Stomach smooth muscle (tissue), 2 donors: ENCODE results near the gene TMEM154.

Experiments used
- H3K27ac ChIP-seq: one replicate; pipeline ENCODE4 v1.7.0; 2013; ENCODE audit warnings: mild to moderate bottlenecking, low read length, inconsistent platforms
- H3K27me3 ChIP-seq, 2 donors: one replicate each; pipeline ENCODE4 v1.7.0; 2013; ENCODE audit warnings: low read length in 2 of 2; ENCODE audit not compliant: insufficient read depth in 2 of 2, control insufficient read depth in 1 of 2
- H3K36me3 ChIP-seq, 2 donors: one replicate each; pipeline ENCODE4 v1.7.0; 2013; ENCODE audit warnings: low read length in 2 of 2; ENCODE audit not compliant: control insufficient read depth in 2 of 2, insufficient read depth in 2 of 2
- H3K4me1 ChIP-seq: one replicate; pipeline ENCODE4 v1.7.0; 2013; ENCODE audit warnings: low read length; ENCODE audit not compliant: control insufficient read depth, insufficient read depth
- H3K4me3 ChIP-seq, 2 donors: one replicate each; pipeline ENCODE4 v1.7.0; 2013; ENCODE audit warnings: low read length in 2 of 2
- H3K9ac ChIP-seq, 2 donors: one replicate each; pipeline ENCODE4 v1.7.0; 2013; ENCODE audit warnings: low read length in 2 of 2, mild to moderate bottlenecking in 1 of 2
- H3K9me3 ChIP-seq, 2 donors: one replicate each; pipeline ENCODE4 v1.7.0; 2013; ENCODE audit warnings: low read length in 2 of 2; ENCODE audit not compliant: control insufficient read depth in 2 of 2
- donor health status: healthy.
- donor health status: Pancreatic carcinoma.

Gene TMEM154

GRCh38 chr4:152680988-152681603 lies 1.3 kb upstream of the TMEM154 start:
- no peak overlapping the region for H3K27ac ChIP-seq
- H3K9me3 ChIP-seq: no peaks in the 10 kb centered on the region
- H3K27me3 ChIP-seq: no peaks in the 10 kb centered on the region
- no peaks in the 10 kb centered on the region for H3K4me1 ChIP-seq
- no peaks in the 10 kb centered on the region for H3K36me3 ChIP-seq
- no peak overlapping the region for H3K9ac ChIP-seq
- H3K4me3 ChIP-seq: no peak overlapping the region

- Histone ChIP-seq H3K4me3 (no peak overlapping the region), H3K9ac (no peak overlapping the region), H3K27me3 (peaks cover 0 to 2% of the 10 kb centered on the region in 2 donors), H3K4me1 (no peaks in the 10 kb centered on the region), H3K9me3 (no peaks in the 10 kb centered on the region), H3K27ac (no peak overlapping the region), H3K36me3 (no peaks in the 10 kb centered on the region)
Observed at GRCh38 chr4:152678841-152679240, 956 bp downstream of the TMEM154 start.

- Histone ChIP-seq H3K9me3 (no peaks in the 10 kb centered on the region), H3K4me3 (no peak overlapping the region), H3K4me1 (no peaks in the 10 kb centered on the region), H3K27ac (no peak overlapping the region), H3K36me3 (no peaks in the 10 kb centered on the region), H3K9ac (no peak overlapping the region), H3K27me3 (peaks cover 0 to 2% of the 10 kb centered on the region in 2 donors)
Observed at GRCh38 chr4:152677117-152677516, 2.7 kb downstream of the TMEM154 start.

- Histone ChIP-seq H3K27me3 (peaks cover 0 to 2% of the 10 kb centered on the region in 2 donors), H3K27ac (no peak overlapping the region), H3K4me1 (no peaks in the 10 kb centered on the region), H3K36me3 (no peaks in the 10 kb centered on the region), H3K9me3 (no peaks in the 10 kb centered on the region), H3K9ac (no peak overlapping the region), H3K4me3 (no peak overlapping the region)
Observed at GRCh38 chr4:152676052-152676854, 3.5 kb downstream of the TMEM154 start.

GRCh38 chr4:152674359-152674758 lies 5.4 kb downstream of the TMEM154 start:
- Histone ChIP-seq H3K4me3 (no peak overlapping the region), H3K27me3 (peaks cover 0 to 2% of the 10 kb centered on the region in 2 donors), H3K27ac (no peak overlapping the region), H3K9ac (no peak overlapping the region), H3K36me3 (no peaks in the 10 kb centered on the region), H3K4me1 (no peaks in the 10 kb centered on the region), H3K9me3 (no peaks in the 10 kb centered on the region)

GRCh38 chr4:152673489-152673888 lies 6.3 kb downstream of the TMEM154 start:
- Histone ChIP-seq H3K9me3 (no peaks in the 10 kb centered on the region), H3K27ac (no peak overlapping the region), H3K4me3 (no peak overlapping the region), H3K36me3 (no peaks in the 10 kb centered on the region), H3K27me3 (peaks cover 0 to 2% of the 10 kb centered on the region in 2 donors), H3K9ac (no peak overlapping the region), H3K4me1 (no peaks in the 10 kb centered on the region)

- no peak overlapping the region for H3K9ac ChIP-seq
- no peaks in the 10 kb centered on the region for H3K9me3 ChIP-seq
- H3K36me3 ChIP-seq: no peaks in the 10 kb centered on the region
- no peak overlapping the region for H3K27ac ChIP-seq
- no peaks in the 10 kb centered on the region for H3K4me1 ChIP-seq
- peaks cover 0 to 2% of the 10 kb centered on the region in 2 donors for H3K27me3 ChIP-seq
- no peak overlapping the region for H3K4me3 ChIP-seq
Observed at GRCh38 chr4:152672206-152673092, 7.3 kb downstream of the TMEM154 start.

GRCh38 chr4:152668338-152668964 lies 11.3 kb downstream of the TMEM154 start:
- Histone ChIP-seq H3K9ac (no peak overlapping the region), H3K27me3 (no peaks in the 10 kb centered on the region), H3K9me3 (no peaks in the 10 kb centered on the region), H3K27ac (no peak overlapping the region), H3K36me3 (no peaks in the 10 kb centered on the region), H3K4me1 (no peaks in the 10 kb centered on the region), H3K4me3 (no peak overlapping the region)

- H3K9ac ChIP-seq: no peak overlapping the region
- H3K27ac ChIP-seq: no peak overlapping the region
- no peaks in the 10 kb centered on the region for H3K4me1 ChIP-seq
- H3K27me3 ChIP-seq: no peaks in the 10 kb centered on the region
- no peaks in the 10 kb centered on the region for H3K9me3 ChIP-seq
- no peaks in the 10 kb centered on the region for H3K36me3 ChIP-seq
- H3K4me3 ChIP-seq: no peak overlapping the region
Observed at GRCh38 chr4:152667781-152668180, 12.0 kb downstream of the TMEM154 start.

GRCh38 chr4:152666946-152667345 lies 12.9 kb downstream of the TMEM154 start:
- no peaks in the 10 kb centered on the region for H3K9me3 ChIP-seq
- no peak overlapping the region for H3K27ac ChIP-seq
- H3K9ac ChIP-seq: no peak overlapping the region
- H3K27me3 ChIP-seq: no peaks in the 10 kb centered on the region
- no peaks in the 10 kb centered on the region for H3K4me1 ChIP-seq
- H3K4me3 ChIP-seq: no peak overlapping the region
- H3K36me3 ChIP-seq: no peaks in the 10 kb centered on the region
